ENCODE measurements around the gene ZNF18.

DNA sequence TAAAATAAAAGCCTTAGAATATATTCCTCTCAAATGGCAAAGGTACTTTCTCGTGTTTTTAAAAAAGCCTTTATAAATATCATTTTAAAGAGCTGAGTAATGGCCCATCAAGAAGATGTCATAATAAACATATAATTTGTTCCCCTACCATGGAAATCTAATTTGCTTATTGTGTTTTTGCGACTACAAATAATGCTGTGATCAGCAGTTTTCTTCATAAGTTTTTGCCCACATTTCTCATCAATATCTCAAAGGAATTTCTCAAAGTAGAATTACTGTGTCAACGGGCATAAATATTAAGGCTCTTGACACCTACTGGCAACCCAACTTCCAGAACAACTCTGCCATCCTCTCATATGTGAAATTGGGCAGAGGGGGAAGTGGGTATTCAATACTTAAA lies 17.5 kb downstream of the ZNF18 start:
- TF ChIP-seq CTCF (IDR thresholded peaks at IDR 0.05; ENCODE audit: poor library complexity) (no peak), EZH2 (IDR thresholded peaks at IDR 0.05; ENCODE audit: borderline replicate concordance) (no peak)

Measured in hepatocyte (in vitro differentiated cells).